ENCODE measurements around the gene SPIRE1.

DNA sequence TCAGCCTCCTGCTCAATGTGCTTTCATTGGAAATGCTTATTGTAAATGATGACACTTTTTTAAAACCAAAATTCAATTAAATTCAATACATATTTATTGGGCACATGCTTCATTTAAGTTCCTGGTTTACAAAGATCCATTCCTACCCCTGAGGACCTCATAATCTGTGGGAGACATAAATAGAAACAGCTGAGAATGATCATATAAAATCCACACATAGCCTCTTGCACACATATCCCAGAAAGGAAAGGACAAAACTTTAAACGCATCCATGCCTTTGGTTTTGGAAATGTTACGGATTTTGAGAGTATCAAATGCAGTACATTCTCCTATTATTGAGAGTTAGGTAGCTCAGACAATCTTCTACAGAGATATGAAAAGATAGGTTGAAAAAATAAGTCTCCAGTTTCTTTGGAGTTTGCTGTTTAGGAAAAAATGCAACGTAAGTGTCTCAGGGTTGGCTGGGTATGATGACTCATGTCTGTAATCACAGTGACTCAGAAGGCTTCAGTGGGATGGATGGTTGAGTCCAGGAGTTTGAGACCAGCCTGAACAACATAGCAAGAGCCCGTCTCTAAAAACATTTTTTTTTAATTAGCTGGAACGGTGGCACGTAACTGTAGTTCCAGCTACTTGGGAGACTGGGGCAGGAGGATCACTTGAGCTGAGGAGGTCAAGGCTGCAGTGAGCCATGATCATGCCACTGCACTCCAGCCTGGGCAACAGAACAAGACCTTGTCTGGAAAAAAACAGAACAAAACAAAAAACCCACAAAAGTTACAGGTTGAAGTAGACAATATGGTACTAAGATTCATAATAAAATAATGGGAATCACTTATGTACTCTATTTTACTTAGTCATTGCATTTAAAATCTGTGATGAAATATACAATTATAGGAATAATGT lies 254.1 kb downstream of the SPIRE1 start:
- TF ChIP-seq, protein P1, sequence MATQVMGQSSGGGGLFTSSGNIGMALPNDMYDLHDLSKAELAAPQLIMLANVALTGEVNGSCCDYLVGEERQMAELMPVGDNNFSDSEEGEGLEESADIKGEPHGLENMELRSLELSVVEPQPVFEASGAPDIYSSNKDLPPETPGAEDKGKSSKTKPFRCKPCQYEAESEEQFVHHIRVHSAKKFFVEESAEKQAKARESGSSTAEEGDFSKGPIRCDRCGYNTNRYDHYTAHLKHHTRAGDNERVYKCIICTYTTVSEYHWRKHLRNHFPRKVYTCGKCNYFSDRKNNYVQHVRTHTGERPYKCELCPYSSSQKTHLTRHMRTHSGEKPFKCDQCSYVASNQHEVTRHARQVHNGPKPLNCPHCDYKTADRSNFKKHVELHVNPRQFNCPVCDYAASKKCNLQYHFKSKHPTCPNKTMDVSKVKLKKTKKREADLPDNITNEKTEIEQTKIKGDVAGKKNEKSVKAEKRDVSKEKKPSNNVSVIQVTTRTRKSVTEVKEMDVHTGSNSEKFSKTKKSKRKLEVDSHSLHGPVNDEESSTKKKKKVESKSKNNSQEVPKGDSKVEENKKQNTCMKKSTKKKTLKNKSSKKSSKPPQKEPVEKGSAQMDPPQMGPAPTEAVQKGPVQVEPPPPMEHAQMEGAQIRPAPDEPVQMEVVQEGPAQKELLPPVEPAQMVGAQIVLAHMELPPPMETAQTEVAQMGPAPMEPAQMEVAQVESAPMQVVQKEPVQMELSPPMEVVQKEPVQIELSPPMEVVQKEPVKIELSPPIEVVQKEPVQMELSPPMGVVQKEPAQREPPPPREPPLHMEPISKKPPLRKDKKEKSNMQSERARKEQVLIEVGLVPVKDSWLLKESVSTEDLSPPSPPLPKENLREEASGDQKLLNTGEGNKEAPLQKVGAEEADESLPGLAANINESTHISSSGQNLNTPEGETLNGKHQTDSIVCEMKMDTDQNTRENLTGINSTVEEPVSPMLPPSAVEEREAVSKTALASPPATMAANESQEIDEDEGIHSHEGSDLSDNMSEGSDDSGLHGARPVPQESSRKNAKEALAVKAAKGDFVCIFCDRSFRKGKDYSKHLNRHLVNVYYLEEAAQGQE (IDR thresholded peaks at IDR 0.05): no peak
- TF ChIP-seq, protein P2, sequence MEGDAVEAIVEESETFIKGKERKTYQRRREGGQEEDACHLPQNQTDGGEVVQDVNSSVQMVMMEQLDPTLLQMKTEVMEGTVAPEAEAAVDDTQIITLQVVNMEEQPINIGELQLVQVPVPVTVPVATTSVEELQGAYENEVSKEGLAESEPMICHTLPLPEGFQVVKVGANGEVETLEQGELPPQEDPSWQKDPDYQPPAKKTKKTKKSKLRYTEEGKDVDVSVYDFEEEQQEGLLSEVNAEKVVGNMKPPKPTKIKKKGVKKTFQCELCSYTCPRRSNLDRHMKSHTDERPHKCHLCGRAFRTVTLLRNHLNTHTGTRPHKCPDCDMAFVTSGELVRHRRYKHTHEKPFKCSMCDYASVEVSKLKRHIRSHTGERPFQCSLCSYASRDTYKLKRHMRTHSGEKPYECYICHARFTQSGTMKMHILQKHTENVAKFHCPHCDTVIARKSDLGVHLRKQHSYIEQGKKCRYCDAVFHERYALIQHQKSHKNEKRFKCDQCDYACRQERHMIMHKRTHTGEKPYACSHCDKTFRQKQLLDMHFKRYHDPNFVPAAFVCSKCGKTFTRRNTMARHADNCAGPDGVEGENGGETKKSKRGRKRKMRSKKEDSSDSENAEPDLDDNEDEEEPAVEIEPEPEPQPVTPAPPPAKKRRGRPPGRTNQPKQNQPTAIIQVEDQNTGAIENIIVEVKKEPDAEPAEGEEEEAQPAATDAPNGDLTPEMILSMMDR (IDR thresholded peaks at IDR 0.05; ENCODE audit: low read depth, low read length, missing input control): no peak
- no peak for TF ChIP-seq SP1 (IDR thresholded peaks at IDR 0.05)
- TF ChIP-seq YY1 (IDR thresholded peaks at IDR 0.05): no peak
- no peak for TF ChIP-seq RAD21 (IDR thresholded peaks at IDR 0.05)
- TF ChIP-seq GABPA (IDR thresholded peaks at IDR 0.05 in 1 of 2, conservative IDR thresholded peaks at IDR 0.05 in 1 of 2): no peak
- no peak for TF ChIP-seq NR2F2 (IDR thresholded peaks at IDR 0.05)
- TF ChIP-seq, protein P3, sequence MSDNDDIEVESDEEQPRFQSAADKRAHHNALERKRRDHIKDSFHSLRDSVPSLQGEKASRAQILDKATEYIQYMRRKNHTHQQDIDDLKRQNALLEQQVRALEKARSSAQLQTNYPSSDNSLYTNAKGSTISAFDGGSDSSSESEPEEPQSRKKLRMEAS (IDR thresholded peaks at IDR 0.05): no peak
- no peak for TF ChIP-seq EGR1 (IDR thresholded peaks at IDR 0.05; ENCODE audit: low read depth in 2 of 2)
- no peak for TF ChIP-seq TAF1 (conservative IDR thresholded peaks at IDR 0.05)
